GM10248 (cell line): ENCODE results near the gene ACOXL.
"Not testable (repeated sequence)": the region's sequence is repeated elsewhere in the genome, so short reads cannot be mapped to it uniquely, and the experiment has no call there.

Source experiments
- CTCF ChIA-PET: fragments of 300-600 bp; sonication (Branson Sonifier 250); formaldehyde crosslinking; extraction: SDS; loops from one replicate; lab custom pipeline; 2021; ENCODE audit warnings: antibody characterized with exemption; lab: Yijun Ruan, JAX
- POLR2A ChIA-PET: fragments of 350-650 bp; sonication (Branson Sonifier 250); formaldehyde crosslinking; extraction: SDS; loops from one replicate; lab custom pipeline; 2020; ENCODE audit warnings: antibody characterized with exemption; lab: Yijun Ruan, JAX
- DNase-seq: peaks from one replicate; pipeline ENCODE4 v3.0.0; 2012; ENCODE audit errors: extremely low spot score
- TF ChIP-seq, protein P1 (sequence below): IDR thresholded peaks from 2 replicates; pipeline ENCODE4 v1.5.1; 2012; ENCODE audit warnings: mild to moderate bottlenecking, low read depth; ENCODE audit errors: extremely low read depth, missing control alignments, control extremely low read depth

ACOXL gene

DNA sequence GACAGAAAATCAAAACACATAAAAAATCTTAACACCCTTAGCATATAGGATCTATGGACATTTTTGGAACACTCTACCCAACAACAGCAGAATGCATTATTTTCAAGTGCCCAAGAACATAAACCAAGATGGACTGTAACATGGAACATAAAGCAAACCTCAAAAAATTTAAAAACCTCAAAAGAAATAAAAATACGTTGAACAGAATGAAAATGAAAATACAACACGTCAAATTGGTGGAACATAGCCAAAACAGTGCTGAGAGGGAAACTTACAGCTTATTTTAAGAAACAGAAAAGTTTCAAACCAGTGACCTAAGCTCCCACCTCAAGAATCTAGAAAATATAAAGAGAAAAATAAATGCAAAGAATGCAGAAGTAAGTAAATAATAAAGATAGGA lies 330.0 kb downstream of the ACOXL start:
- DNase-seq = no peak
- TF ChIP-seq, protein P1, sequence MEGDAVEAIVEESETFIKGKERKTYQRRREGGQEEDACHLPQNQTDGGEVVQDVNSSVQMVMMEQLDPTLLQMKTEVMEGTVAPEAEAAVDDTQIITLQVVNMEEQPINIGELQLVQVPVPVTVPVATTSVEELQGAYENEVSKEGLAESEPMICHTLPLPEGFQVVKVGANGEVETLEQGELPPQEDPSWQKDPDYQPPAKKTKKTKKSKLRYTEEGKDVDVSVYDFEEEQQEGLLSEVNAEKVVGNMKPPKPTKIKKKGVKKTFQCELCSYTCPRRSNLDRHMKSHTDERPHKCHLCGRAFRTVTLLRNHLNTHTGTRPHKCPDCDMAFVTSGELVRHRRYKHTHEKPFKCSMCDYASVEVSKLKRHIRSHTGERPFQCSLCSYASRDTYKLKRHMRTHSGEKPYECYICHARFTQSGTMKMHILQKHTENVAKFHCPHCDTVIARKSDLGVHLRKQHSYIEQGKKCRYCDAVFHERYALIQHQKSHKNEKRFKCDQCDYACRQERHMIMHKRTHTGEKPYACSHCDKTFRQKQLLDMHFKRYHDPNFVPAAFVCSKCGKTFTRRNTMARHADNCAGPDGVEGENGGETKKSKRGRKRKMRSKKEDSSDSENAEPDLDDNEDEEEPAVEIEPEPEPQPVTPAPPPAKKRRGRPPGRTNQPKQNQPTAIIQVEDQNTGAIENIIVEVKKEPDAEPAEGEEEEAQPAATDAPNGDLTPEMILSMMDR = no peak
- ChIA-PET CTCF (interaction anchor here (1.0 to 1.6 kb wide), 3 partner anchors 9 to 52 kb away, joined by 3 read pairs; no protein-coding TSS in a partner anchor), POLR2A (interaction anchor here (0.7 kb wide), 1 partner anchor 58 kb away, joined by 3 read pairs; the partner anchor contains the start of gene BCL2L11)

DNA sequence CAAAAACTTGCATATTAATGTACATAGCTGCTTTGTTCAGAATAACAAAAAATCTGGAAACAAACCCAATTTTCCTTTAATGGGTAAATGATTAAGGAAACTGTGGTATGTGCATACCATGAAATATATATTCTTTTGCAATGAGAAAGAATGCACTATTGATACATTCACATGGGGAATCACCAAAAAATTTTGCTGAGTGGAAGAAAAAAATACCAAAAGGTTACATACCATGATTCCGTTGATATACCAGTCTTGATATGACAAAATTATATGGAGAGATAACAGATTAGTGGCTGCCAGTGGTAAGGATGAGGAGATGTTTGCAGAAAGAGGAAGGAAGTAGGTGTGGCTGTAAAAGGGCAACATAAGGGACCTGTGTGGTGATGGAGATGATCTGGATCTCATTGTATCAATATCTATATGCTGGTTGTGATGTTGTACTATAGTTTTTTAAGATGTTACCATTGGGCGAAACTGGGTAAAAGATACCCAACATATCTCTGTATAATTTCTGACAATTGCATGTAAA lies 333.8 kb downstream of the ACOXL start:
- TF ChIP-seq, protein P1 = no peak
- no peak for DNase-seq
- CTCF ChIA-PET = interaction anchor here (1.4 to 1.8 kb wide), 2 partner anchors 11 to 65 kb away, joined by 3 to 7 read pairs; no protein-coding TSS in a partner anchor
- POLR2A ChIA-PET = no interaction called here

DNA sequence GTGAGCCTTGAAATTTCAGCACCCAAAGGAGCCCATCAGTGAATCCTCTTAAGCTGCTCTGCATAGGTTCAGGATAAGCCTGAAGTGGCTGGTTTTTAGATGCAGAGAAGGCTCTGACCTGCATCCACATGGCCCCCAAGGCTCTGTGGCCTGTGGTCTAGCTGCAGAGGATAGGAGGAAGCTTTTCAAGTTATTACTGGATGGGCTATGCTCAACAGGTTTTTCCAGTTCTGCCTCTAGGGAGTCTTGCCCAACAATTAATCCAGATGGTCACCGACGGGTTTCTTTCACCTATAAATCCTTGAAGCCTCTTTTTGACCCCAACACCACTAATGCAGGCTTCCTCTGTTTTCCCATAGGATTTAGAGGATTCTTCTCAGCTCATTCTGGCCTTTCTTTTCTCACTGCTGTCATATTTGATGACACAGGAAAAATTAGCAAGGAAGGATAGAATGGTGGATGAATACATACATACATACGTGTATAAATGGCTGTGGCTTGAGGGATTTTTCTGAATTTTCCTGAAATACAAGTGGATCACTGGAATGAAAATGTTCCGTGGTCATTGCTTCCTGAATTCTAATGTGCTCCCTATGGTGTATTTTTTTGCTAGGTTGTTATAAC lies 336.2 kb downstream of the ACOXL start:
- DNase-seq = no peak
- ChIA-PET POLR2A (no interaction called here), CTCF (interaction anchor here (0.8 to 1.6 kb wide), 3 partner anchors 9 to 22 kb away, joined by 3 to 4 read pairs (median 4); no protein-coding TSS in a partner anchor)

DNA sequence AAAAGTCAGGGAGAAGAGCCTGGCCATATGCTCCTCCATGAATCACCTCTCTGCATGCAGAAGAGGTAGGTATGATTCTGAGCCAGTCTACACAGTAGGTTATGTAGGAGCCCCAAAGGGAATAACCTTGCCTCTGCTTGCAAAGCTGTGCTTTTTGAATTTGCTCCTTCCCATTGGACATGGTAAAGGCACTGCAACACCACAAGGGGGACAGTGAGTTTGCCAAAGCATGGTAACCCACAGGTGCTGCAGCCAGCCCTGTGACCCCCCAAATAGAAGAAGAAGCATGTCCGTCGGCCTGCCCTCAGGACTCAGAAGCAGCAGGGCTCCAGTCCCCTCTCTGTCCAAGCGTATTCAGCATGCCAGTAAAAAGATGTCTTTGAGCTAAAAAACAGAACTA lies 337.3 kb downstream of the ACOXL start:
- DNase-seq = no peak
- POLR2A ChIA-PET = no interaction called here
- TF ChIP-seq, protein P1 = peak; percentile 1
- CTCF ChIA-PET = interaction anchor here (0.8 to 3.1 kb wide), 6 partner anchors 11 to 257 kb away, joined by 3 to 13 read pairs (median 4); no protein-coding TSS in a partner anchor

More for the DNA sequence above, 336.2 kb downstream of the ACOXL start:
- TF ChIP-seq, protein P1 = no peak

DNA sequence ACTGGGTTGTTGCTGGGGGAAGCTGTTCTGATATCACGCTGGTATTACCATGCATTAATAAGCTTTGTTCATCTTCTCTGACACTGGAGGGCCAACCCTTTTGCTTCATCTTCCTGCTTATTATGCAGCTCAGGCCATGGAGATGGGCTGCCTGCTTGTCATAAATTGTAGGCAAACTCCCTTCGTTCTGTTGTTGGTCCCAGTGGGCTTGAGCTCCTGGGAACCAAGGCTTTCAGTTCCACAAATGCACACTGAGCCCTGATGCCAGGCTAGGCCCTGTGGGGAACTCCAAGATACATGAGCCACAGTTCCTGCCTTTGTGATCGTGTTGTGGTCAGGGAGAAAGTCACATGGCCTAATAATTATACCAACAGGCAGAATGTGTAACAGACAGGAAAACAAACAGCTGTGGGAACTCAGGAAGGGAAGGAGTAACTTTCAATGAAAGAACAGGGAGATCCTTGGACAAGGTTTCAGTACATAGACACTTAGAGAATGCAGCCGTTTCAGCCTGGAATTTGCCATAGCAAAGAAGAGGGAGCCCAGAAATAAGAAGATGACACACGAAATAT lies 339.3 kb downstream of the ACOXL start:
- TF ChIP-seq, protein P1 = no peak
- POLR2A ChIA-PET = no interaction called here
- CTCF ChIA-PET = interaction anchor here (0.8 to 3.1 kb wide), 4 partner anchors 9 to 259 kb away, joined by 3 to 13 read pairs (median 5); no protein-coding TSS in a partner anchor
- no peak for DNase-seq

DNA sequence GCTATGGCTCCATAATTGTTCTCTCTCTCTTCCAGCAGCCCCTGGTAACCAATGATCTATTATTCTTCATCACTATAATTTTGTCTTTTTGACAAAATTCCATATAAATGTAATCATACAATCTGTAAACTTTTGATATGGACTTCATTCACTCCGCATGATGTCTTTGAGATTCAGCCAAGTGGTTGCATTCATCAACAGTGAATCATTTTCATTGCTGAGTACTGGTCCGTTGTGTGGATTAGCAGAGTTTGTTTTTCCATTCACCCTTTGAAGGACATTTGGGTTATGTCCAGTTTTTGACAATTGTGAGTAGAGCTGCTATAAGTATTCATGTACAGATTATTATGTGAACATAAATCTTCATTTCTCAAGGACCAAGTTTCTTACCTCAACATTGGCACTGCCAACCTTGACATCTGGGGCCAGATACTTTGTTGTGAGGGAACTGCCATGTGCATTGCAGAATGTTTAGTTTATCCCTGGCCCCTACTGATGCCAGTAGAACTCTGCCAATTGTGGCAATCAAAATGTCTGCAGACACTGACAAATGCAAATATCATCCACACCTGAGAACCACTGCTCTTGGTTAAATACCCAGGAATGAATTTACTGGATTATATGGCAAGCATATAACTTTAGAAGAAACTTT lies 340.0 kb downstream of the ACOXL start:
- DNase-seq = no peak
- ChIA-PET CTCF (interaction anchor here (1.2 to 3.1 kb wide), 3 partner anchors 9 to 28 kb away, joined by 3 to 13 read pairs (median 5); no protein-coding TSS in a partner anchor), POLR2A (no interaction called here)
- TF ChIP-seq, protein P1 = no peak

DNA sequence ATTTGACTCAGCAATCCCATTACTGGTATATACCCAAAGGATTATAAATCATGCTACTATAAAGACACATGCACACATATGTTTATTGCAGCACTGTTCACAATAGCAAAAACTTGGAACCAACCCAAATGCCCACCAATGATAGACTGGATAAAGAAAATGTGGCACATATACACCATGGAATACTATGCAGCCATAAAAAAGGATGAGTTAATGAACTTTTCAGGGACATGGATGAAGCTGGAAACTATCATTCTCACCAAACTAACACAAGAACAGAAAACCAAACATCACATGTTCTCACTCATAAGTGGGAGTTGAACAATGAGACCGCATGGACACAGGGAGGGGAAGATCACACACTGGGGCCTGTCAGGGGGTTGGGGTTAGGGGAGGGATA lies 350.3 kb downstream of the ACOXL start:
- DNase-seq, CTCF ChIA-PET, POLR2A ChIA-PET: not testable (repeated sequence)
